Stimulated activated CD4-positive, alpha-beta T cell treated with anti-CD3 and anti-CD28 coated beads, Interleukin-4, amount 100 ng/mL, for 48 hours (primary cell): Measurements from ENCODE around the gene RANBP1.
A peak's percentile ranks its signal among the peaks of the same experiment; 100 is the strongest.

Source experiments
- DNase-seq, 2 donors: peaks; one replicate each; pipeline ENCODE4 v3.0.0-alpha.2; 2020; ENCODE audit warnings: low read depth in 2 of 2

Gene RANBP1

DNA sequence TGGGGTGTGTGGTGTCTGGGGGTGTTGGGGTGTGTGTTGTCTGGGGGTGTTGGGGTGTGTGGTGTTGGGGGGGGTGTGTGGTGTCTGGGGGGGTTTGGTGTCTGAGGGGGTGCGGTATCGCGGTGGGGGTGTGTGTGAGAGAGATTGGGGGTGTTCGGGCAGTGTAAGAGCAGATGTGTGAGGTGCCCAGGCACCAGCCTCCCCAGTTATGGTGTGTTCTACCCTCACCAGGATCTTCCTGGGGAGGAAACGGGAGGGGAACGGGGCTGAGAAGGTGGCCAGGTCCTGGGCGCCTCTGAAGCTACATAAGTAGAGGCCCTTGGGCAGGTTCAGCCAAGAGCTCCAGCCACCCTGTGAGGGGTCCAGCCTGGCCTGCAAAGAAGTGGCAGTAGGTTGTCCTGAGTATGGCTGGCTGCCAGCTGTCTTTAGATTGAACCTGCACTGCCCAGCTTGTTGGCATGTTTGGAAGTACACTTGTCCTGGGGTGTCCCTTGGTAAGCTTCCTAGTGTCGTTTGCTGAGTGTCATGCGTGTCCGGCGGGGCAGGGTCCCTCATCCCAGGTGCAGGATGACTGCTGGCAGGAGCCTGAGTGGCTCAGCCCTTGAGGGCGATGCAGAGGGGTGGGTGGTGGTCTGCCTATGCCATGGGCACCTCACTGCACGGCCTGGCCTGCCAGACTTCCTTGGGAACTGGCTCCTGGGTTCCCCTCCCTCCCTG is 7.6 kb downstream of the RANBP1 start:
- no peak for DNase-seq

GRCh38 chr22:20124083-20124787 is 8.3 kb downstream of the RANBP1 start:
- DNase-seq, result no peak

GRCh38 chr22:20125201-20126174 is 9.6 kb downstream of the RANBP1 start:
- DNase-seq, result no peak

- DNase-seq, result no peak
Observed at GRCh38 chr22:20126284-20127029, 10.6 kb downstream of the RANBP1 start.

GRCh38 chr22:20127318-20127868 is 11.5 kb downstream of the RANBP1 start:
- no peak for DNase-seq

- DNase-seq, result no peak
Observed at GRCh38 chr22:20127869-20128618, 12.1 kb downstream of the RANBP1 start.

DNA sequence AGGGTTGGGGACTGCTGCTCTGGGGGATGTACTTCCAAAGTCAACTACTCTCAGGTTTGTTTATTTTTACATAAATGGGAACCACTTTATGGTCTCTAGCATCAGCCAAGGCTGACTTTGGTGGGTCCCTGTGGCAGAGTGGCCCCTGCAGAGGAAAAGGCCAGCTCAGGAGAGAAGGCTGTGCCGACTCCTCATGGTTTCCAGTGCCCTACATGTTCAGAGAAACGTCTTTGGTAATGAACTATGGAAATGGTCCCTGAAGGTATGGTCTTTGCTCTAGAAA is 12.7 kb downstream of the RANBP1 start:
- DNase-seq, result no peak

GRCh38 chr22:20128902-20129746 is 13.2 kb downstream of the RANBP1 start:
- peak in 1 of 2 donors; percentile 26 for DNase-seq

GRCh38 chr22:20129747-20130014 is 13.8 kb downstream of the RANBP1 start:
- DNase-seq, result no peak

GRCh38 chr22:20130319-20130718 is 14.4 kb downstream of the RANBP1 start:
- no peak for DNase-seq

DNA sequence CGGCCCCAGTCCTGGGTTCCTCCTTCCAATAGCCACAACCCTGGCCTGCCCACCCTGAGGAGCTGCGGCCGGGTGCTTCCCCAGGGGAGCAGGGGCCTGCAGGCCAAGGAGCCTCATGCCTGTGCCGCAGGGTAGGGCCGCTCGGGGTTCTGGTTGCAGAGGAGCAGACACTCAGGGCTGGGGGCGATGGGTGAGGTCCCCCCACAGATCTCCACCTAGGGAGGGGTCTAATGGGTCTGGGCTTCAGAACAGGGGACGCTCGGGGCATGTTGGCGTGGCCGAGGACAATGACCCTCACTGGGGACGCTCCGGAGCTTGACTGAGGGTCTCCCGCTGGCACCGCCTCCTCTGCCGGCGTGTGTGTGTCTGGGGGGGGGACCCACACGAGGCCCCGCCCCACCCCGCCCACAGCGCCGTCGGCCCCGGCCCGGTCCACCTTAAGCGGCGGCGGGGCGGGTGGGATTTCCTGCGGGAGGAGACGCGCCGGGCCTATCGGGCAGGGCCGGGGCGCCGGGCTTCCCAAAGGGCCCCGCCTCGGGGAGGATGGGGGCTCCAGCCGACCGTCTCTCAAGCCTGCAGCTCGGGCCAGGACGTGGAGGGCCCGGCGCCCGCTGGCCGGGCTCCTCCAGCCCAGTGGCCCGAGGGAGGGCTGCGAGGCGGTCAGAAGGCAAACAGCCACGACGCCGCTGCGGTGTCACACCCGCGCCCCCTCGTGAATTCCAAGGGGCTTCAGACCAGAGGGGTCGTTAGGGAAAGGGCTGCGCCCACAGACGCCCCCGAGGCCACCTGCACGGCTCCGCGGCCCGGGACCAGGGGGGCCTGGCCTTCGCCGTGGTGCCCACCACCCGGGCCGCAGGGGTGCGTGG is 15.1 kb downstream of the RANBP1 start:
- peak; percentile 71 to 72 for DNase-seq

DNA sequence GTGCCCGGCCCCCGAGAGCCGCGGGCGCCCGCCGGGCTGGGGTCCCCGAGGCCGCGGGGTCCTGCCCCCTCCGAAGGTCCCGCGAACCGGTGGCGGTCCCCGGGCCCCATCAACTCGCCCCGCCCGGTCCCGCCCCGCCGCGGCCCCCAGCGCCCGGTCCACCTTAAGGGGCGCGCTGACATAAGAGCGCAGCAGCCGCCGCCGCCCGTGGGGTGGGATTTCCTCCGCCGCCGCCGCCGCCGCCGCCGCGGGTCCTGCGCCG is 15.6 kb downstream of the RANBP1 start, which contains the start of gene ZDHHC8:
ZDHHC8 (plus strand) TSS at position 208 of the 262 bp plus-strand sequence. CDS start 144 bp downstream, outside the sequence.
- peak in 1 of 2 donors; percentile 47 for DNase-seq

GRCh38 chr22:20131859-20132685 is 16.2 kb downstream of the RANBP1 start:
- DNase-seq, result no peak

DNA sequence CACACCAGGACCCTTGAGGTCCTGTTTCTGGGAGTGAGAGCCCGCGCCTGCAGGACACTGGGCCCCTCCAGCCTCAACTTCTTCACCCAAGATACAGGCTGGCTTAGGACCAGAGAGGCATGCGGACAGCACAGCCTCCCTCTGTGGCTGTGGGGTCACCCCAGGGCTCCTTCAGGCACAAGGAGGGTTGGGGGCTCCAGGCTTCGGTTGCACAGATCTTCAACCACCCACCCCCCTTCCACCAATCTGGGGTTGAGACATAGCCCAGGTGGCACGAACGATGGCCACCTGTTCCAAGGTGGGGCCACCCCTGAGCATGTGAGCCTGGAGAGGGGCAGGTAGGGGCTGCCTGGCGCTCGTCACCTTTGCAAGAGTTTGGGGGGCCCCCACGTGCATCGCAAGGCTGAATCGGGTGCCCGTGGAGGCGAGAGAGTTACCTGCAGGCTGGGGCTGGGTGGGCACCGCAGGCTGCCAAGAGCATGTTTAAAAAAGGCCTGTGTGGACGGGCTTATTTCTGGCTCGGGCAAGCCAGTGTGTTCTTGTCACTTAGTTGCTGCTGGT is 16.9 kb downstream of the RANBP1 start:
- no peak for DNase-seq

DNA sequence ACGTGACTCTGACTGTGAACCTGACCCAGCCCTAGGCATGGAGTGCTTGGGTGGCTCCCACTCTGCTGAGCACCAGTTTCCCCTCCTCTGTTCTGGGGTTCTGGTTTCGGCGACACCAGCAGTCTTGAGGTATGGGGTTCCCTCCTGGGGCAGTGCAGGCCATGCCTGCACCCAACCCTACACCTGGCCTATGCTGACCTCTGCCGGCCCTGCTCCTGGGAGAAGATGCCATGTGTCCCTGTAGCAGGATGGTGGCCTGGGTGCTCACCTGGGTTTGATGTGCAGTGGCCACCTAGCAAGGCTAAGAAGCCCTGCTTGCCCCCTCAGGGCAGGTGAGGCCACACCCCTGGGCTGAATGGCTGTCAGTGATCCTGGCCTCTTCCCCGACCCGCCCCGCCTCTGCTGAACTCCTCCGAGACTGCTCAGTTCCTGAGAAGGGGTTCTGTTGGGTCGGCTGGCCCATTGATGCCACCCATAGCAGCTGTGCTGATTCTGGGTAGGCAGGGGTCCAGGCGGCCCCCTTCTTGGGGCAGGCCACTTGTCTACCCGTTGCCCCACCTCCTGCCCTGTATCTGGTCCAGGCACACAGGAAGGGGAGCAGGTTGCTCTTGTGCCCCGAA is 18.1 kb downstream of the RANBP1 start:
- DNase-seq, result no peak

DNA sequence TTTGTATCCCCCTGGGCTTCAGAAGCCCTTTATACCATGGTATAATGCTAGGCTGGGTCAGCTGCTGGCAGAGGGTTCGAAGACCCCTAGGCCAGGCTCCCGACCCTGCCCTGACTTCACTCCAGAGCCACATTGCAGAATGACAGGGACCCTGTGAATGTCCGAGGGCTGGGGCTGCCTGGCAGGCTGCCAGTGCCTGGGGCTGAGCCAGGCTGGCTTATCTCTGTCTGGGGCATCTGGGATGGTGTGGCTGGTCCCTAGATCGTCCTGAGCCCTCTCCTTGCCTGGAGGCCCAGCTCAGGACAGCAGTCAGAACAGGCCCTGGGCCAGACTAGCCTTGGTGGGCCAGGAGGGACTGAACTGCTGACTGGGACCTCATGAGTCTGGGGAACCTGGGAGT is 19.4 kb downstream of the RANBP1 start:
- no peak for DNase-seq

DNA sequence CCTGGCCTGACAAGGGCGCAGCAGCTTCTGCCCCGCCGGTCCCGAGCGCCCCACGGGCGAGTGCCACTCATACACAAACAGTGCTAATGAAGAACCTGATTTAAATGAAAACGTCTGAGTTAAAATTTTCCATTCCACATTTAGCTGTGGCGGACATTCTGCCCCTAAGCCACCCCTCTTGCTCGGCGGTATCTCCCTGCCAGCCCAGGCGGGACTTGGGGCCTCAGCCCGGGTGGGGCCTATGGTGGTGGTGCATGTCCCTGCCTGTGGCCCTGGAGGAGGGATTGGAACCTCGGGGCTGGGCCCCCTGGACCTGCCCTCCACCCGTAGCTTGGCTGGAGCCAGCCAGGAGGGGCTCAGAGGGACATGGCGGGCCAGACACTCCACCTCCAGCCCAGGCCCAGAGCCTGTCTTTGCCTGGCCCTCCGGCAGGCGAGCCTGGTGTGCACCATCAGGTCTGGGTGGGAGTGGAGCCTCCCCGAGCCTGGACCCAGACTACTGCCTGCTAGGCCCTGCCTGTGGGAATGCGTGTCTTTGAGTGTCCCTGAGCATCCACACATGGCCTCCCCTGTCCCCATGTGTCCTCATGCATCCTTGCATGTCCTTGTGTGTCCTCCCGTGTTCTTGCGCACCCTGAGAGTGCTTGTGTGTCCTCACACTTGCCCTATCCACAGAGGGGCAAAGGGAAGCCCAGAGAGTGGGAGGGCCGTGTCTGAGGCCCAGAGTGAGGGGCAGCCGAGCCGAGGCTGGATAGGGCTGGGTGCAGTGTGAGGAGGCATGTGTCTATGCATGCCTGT is 20.1 kb downstream of the RANBP1 start:
- DNase-seq, result no peak
